NCI-H187 treated with DMSO at 0.1 percent for 48 hours (cell line): ENCODE data around the gene MKLN1.
"Not testable (repeated sequence)": the region's sequence is repeated elsewhere in the genome, so short reads cannot be mapped to it uniquely, and the experiment has no call there.

Source experiments
- DNase-seq: peaks from one replicate; lab custom pipeline; 2025; lab: John Stamatoyannopoulos, UW

The MKLN1 gene

GRCh38 chr7:131312838-131313237, 14.8 kb upstream of the MKLN1 start:
- DNase-seq: no peak

- DNase-seq: no peak
Observed at GRCh38 chr7:131320603-131321002, 7.1 kb upstream of the MKLN1 start.

- no peak for DNase-seq
Observed at GRCh38 chr7:131321656-131322055, 6.0 kb upstream of the MKLN1 start.

- DNase-seq: no peak
Observed at GRCh38 chr7:131322061-131322460, 5.6 kb upstream of the MKLN1 start.

GRCh38 chr7:131322861-131323260, 4.8 kb upstream of the MKLN1 start:
- no peak for DNase-seq

GRCh38 chr7:131325179-131325840, 2.4 kb upstream of the MKLN1 start:
- DNase-seq: no peak

GRCh38 chr7:131326576-131326975, 1.1 kb upstream of the MKLN1 start:
- no peak for DNase-seq

GRCh38 chr7:131327049-131327625, 539 bp upstream of the MKLN1 start:
- DNase-seq: no peak

GRCh38 chr7:131328377-131329175, 900 bp downstream of the MKLN1 start:
- no peak for DNase-seq

GRCh38 chr7:131329176-131329570, 1.5 kb downstream of the MKLN1 start:
- no peak for DNase-seq

- no peak for DNase-seq
Observed at GRCh38 chr7:131330299-131330698, 2.6 kb downstream of the MKLN1 start.

GRCh38 chr7:131331806-131332205, 4.1 kb downstream of the MKLN1 start:
- no peak for DNase-seq

GRCh38 chr7:131332729-131333128, 5.1 kb downstream of the MKLN1 start:
- not testable (repeated sequence) for DNase-seq

GRCh38 chr7:131335639-131336381, 8.1 kb downstream of the MKLN1 start:
- no peak for DNase-seq

- DNase-seq: no peak
Observed at GRCh38 chr7:131336956-131337355, 9.3 kb downstream of the MKLN1 start.

GRCh38 chr7:131338173-131338572, 10.5 kb downstream of the MKLN1 start:
- no peak for DNase-seq

GRCh38 chr7:131338691-131339390, 11.2 kb downstream of the MKLN1 start:
- no peak for DNase-seq

- DNase-seq: no peak
Observed at GRCh38 chr7:131341690-131342089, 14.0 kb downstream of the MKLN1 start.

GRCh38 chr7:131342864-131343442, 15.3 kb downstream of the MKLN1 start:
- no peak for DNase-seq

- DNase-seq: no peak
Observed at GRCh38 chr7:131346885-131347592, 19.4 kb downstream of the MKLN1 start.

- DNase-seq: no peak
Observed at GRCh38 chr7:131352032-131352431, 24.4 kb downstream of the MKLN1 start.
